GM19239 (cell line): ENCODE data around the gene FCMR.
"Not testable (repeated sequence)": the region's sequence is repeated elsewhere in the genome, so short reads cannot be mapped to it uniquely, and the experiment has no call there.

Experiments used
- DNase-seq: peaks from one replicate; pipeline ENCODE4 v3.0.0; 2011; ENCODE audit warnings: low spot score; ENCODE audit not compliant: insufficient read length
- FAIRE-seq: peaks from 2 replicates; lab custom pipeline; 2011; peaks lifted over from hg19 to GRCh38; lab: Jason Lieb, UNC

FCMR gene

GRCh38 chr1:206924592-206925105 lies 2.9 kb upstream of the FCMR start:
- DNase-seq (no peak), FAIRE-seq (no peak)

DNA sequence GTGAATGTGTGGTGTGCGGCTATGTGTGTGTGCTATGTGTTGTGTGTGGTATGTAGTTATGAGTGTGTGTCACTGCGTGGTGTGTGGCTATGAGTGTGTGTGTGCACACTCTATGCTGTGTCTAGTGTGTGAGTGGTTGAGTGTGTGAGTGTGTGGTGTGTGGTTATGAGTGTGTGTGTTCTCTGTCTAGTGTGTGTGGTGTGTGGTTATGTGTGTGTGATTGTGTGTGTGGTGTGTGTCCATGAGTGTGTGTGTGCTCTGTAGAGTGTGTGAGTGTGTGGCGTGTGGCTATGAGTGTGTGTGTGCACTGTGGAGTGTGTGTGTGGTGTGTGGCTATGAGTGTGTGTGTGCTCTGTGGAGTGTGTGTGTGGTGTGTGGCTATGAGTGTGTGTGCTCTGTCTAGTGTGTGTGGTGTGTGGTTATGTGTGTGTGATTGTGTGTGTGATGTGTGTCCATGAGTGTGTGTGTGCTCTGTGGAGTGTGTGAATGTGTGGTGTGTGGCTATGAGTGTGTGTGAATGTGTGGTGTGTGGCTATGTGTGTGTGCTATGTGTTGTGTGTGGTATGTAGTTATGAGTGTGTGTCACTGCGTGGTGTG lies 2.3 kb upstream of the FCMR start:
- DNase-seq: not testable (repeated sequence)
- peak; percentile 90 for FAIRE-seq

- FAIRE-seq (peak; percentile 87), DNase-seq (peak; percentile 23)
Measured at GRCh38 chr1:206923009-206923960, 1.5 kb upstream of the FCMR start.

GRCh38 chr1:206922524-206922923 lies 783 bp upstream of the FCMR start:
- FAIRE-seq: no peak
- no peak for DNase-seq

DNA sequence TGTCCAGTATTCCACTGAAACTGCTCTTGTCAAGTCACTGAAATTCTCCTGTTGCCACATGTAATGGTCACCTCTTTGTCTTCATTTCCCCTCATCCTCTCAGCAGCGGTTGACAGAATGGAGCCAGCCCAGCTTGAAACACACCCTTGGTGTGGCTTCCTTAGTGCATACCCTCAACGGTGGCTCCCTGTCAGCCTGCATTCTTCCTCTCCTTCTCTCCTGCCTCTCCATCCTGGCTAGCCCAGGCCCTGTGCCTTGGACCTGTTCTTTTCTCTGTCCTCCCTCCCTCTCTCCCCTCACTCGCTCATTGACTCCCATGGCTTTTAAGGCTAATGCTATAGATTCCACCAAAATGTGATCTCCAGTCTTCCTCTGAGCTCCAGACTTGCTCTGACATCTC lies 3.7 kb downstream of the FCMR start:
- FAIRE-seq: peak; percentile 40

GRCh38 chr1:206916000-206916709 lies 5.6 kb downstream of the FCMR start:
- no peak for FAIRE-seq
- no peak for DNase-seq

More for the DNA sequence above, 3.7 kb downstream of the FCMR start:
- no peak for DNase-seq

DNA sequence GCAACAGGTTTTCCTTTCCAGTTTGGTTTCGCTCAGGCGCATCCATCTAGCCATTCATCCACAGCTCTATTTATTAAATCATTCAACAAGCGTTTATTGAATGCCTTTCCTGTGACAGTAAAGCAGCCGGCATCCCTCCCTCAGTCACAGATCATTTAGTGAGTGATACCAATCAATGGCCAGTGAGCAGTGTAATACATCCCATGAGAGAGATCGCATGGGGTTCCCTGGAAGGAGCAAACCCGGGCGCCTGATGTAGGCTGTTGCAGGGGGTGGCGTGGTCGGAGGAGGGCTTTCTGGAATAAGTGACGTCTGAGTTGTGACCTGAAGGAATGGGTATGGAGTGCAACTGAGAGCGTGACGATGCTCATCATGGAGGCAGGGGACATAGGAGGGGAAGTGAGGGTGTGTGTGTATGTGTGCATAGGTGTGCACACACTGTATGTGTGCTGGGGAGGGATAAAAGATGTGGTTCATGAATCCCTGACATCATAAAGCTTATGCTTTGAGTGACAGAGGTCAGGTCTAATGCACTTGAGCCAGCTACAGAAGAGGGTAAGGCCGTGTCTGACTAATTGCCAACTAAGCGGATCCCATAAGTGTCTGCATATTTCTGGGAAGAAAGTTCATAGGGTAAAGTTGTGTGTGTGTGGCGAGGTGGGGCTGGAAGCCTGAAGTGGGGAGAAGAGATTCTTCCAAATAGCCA lies 6.6 kb downstream of the FCMR start:
- FAIRE-seq (no peak), DNase-seq (no peak)

- FAIRE-seq: no peak
- DNase-seq: no peak
Measured at GRCh38 chr1:206913766-206914537, 7.8 kb downstream of the FCMR start.

GRCh38 chr1:206912445-206913095 lies 9.2 kb downstream of the FCMR start:
- peak; percentile 85 for FAIRE-seq
- peak; percentile 59 for DNase-seq

- peak; percentile 54 for DNase-seq
- no peak for FAIRE-seq
Measured at GRCh38 chr1:206911064-206911663, 10.6 kb downstream of the FCMR start.

- DNase-seq (no peak), FAIRE-seq (no peak)
Measured at GRCh38 chr1:206909883-206910318, 11.8 kb downstream of the FCMR start.

DNA sequence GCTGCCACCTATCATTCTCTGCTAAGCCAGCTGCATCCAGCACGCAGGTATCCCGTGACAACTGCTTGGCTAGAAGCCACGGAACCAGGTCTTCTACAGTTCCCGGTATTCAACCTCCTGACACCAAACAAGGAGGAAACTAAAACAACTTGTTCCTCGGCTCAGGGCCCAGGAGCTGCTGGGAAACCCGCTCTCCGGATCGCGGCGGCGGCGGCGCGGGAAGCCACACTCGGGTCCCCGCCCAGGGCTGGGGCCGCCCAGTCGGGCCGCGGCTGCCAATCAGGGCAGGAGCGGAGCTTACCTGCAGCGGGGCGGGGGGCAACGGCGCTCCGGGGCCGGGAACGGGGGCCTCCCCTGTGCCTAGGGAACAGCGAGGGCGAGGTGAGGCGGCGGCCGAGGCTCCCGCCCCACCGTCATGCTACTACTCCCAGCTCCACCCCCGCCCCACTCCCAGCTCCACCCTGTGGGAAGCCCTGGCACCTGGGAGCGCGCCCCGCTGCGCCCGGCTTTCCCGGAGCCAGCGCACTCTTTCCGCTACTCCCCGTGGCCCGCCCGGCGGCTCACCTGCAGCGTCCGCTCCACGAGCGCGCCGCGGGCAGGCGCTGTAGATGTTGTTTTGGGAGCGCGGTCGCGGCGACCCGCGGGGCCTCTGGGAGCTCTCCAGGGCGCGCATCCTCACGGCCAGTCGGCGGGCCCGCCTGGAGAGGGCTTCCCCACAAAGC lies 12.4 kb downstream of the FCMR start:
- no peak for DNase-seq
- no peak for FAIRE-seq

DNA sequence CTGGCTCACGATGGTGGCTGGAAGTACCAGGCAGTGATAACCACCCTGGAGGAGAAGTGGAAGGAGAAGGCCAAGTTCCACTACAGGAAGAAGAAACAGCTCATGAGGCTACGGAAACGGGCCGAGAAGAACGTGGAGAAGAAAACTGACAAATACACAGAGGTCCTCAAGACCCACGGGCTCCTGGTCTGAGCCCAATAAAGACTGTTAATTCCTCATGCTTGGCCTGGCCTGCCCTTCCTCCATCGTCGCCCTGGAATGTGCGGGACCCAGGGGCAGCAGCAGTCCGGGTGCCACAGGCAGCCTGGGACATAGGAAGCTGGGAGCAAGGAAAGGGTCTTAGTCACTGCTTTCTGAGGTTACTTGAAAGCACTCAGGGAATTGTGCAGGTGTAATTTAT lies 13.7 kb downstream of the FCMR start:
- FAIRE-seq: no peak

GRCh38 chr1:206907304-206907991 lies 14.3 kb downstream of the FCMR start:
- DNase-seq: no peak
- no peak for FAIRE-seq

More for the DNA sequence above, 13.7 kb downstream of the FCMR start:
- no peak for DNase-seq

DNA sequence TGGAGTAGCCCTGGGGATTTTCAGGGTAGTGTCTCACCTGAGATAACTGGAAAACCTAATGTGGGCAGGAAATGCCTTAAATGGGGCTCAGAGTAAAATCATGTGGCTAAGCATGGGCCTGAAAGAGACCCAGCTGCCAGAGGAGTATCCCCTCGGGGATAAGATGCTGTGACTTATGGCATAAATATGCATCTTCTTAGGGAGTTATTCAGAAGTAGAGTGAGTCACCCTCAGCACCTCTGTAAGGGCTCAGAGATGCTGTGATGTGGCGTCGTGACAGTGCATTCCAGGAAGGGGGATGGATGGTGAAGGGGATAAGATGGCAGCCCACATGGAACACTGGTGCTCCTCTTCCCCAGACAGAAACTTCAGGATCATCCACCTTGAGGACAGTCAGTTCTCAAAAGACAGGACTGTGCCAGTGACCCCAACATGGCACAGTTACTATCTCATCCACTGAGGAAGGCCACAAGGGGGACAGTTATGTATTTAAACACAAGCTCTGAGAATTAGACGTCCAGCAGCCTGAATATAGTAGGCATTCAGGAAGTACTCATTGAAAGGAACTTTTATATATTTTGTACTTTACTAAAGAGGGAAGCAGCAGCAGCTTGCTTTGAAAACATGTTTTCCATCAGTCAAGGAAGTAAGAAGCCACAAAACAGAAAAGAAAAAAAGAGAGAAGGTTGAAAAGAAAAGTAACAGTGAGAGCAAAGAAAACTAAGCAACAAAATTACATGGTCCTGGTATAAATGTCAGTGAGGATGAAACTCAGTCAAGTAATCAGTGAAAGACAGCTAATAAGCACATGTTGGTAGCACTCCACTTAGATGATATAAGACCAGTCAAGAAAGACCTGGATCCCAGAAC lies 16.2 kb downstream of the FCMR start:
- FAIRE-seq (no peak), DNase-seq (no peak)

GRCh38 chr1:206904423-206905142 lies 17.2 kb downstream of the FCMR start:
- DNase-seq: no peak

More at GRCh38 chr1:206904423-206905142, 17.2 kb downstream of the FCMR start:
- no peak for FAIRE-seq
